RPMI7951 (cell line): Measurements from ENCODE around the gene MARCHF6. TPM values are rescaled to one million over a fixed set of nuclear protein-coding genes. Genes with fewer than 3 reads are reported as not detected.

Experiments
- DNase-seq: peaks from one replicate; pipeline ENCODE4 v3.0.0-alpha.2; 2012; ENCODE audit warnings: low read depth
- total RNA-seq: library from RNA; depleted of rRNA; stranded (reverse); fragments of >200 nt; shearing (Covaris generic); gene quantifications from 2 replicates; pipeline ENCODE4 v1.2.3, GENCODE V29; 2014; rRNA removed

MARCHF6 gene, protein sequence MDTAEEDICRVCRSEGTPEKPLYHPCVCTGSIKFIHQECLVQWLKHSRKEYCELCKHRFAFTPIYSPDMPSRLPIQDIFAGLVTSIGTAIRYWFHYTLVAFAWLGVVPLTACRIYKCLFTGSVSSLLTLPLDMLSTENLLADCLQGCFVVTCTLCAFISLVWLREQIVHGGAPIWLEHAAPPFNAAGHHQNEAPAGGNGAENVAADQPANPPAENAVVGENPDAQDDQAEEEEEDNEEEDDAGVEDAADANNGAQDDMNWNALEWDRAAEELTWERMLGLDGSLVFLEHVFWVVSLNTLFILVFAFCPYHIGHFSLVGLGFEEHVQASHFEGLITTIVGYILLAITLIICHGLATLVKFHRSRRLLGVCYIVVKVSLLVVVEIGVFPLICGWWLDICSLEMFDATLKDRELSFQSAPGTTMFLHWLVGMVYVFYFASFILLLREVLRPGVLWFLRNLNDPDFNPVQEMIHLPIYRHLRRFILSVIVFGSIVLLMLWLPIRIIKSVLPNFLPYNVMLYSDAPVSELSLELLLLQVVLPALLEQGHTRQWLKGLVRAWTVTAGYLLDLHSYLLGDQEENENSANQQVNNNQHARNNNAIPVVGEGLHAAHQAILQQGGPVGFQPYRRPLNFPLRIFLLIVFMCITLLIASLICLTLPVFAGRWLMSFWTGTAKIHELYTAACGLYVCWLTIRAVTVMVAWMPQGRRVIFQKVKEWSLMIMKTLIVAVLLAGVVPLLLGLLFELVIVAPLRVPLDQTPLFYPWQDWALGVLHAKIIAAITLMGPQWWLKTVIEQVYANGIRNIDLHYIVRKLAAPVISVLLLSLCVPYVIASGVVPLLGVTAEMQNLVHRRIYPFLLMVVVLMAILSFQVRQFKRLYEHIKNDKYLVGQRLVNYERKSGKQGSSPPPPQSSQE
- total RNA-seq: 18.7 and 22.3 TPM in 2 replicates

- DNase-seq: peak; percentile 88
These were observed at the start of gene MARCHF6 for GRCh38 chr5:10353241-10354047. Gene MARCHF6 (plus strand): TSS chr5:10353695. CDS start chr5:10353899, 204 bp downstream.

DNA sequence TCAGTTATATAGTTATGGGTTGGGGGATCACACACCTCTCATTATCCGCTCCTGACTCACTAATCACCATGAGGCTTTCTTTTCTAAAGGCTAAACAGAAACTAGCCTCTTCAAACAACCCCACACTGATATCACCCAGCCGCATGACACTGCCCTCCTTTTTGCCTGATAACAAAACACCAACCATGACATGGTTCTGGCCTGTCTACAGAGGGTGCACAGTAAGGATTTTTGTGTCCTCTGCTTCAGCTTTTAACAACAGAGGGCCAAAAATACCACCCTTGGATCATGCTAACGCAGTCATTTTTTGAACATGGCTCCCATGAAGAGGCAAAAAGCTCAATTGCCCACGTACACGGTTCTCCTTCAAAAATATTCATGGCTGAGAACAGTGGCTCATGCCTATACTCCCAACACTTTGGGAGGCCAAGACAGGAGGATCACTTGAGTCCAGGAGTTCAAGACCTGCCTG is 49.8 kb upstream of the MARCHF6 start:
- DNase-seq: no peak

DNA sequence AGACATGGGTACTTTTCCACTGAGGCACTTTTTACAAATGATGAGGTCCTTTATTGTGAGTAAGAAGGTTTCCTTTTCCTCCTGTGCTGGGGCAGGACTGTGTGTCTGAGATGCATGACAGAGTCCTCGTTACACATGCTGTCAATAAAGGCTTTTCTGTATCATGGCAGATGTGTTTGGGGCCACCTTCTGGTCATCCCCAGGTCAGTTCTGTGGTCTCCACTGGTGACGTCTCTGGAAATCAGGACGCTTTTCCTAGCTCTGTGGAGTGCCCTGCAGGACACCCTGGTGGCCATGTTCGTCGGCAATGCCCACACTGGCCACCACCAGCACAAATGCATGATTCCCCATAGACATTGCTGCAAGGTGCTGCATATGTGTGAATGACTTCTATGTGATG is 48.6 kb upstream of the MARCHF6 start:
- DNase-seq: no peak

GRCh38 chr5:10306114-10306513 is 47.4 kb upstream of the MARCHF6 start:
- no peak for DNase-seq

GRCh38 chr5:10306806-10307205 is 46.7 kb upstream of the MARCHF6 start:
- no peak for DNase-seq

DNA sequence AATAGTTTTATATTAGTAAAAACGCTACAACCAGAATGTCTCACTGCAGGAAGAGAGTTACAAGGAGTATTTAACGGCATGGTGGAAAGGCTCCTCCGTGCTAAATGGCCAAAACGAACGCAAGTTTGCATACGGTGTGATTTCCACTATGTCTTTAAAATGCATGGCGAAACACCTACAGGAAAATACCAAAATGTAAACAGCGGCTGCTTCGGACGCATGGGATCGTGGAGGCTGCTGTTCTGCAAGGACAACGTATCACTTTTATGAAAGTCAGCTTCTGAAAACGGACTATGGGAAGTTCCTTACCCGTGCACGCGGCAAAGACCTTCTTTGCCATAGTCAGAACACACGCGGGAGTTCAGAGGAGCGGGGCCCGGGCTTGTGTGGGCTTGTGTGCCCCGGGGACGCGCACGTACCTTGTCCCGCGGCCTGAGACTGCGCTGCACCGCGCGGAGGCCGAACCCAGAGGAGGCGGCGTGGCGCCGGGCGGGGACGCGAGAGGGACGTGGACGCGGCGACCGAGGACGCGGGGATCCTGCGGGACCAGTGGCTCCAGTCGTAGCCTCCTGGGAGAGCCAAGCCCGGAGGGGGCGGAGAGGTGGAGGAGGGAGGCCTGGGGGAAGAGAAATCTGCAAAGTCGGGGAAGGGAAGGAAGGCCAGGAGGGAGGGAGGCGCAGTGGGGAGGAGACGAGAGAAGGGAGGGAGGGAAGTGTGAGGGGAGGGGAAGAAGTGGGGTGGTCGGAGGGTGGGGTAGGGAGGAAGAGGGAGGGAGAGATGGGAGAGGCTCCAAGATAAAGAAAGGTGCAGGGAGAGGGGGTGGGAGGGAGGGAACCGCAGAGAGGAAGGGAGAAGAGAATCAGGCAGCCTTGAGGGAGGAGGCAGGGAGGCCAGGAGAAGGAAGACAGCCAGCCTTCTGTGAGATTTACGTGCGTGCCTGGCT is 46.0 kb upstream of the MARCHF6 start, which contains the start of gene CMBL:
CMBL (minus strand) TSS at position 697 of the 943 bp plus-strand sequence. CDS start 17,140 bp downstream, outside the sequence.
- peak; percentile 63 for DNase-seq

GRCh38 chr5:10308844-10309243 is 44.7 kb upstream of the MARCHF6 start:
- no peak for DNase-seq

GRCh38 chr5:10310066-10310779 is 43.3 kb upstream of the MARCHF6 start:
- peak; percentile 87 for DNase-seq

- DNase-seq: peak; percentile 66
These were observed 42.5 kb upstream of the MARCHF6 start for GRCh38 chr5:10310835-10311570.

- DNase-seq: no peak
These were observed 41.7 kb upstream of the MARCHF6 start for GRCh38 chr5:10311595-10312425.

- DNase-seq: no peak
These were observed 38.3 kb upstream of the MARCHF6 start for GRCh38 chr5:10315201-10315600.

- DNase-seq: no peak
These were observed 37.5 kb upstream of the MARCHF6 start for GRCh38 chr5:10315824-10316509.

GRCh38 chr5:10317825-10318682 is 35.4 kb upstream of the MARCHF6 start:
- peak; percentile 24 for DNase-seq

DNA sequence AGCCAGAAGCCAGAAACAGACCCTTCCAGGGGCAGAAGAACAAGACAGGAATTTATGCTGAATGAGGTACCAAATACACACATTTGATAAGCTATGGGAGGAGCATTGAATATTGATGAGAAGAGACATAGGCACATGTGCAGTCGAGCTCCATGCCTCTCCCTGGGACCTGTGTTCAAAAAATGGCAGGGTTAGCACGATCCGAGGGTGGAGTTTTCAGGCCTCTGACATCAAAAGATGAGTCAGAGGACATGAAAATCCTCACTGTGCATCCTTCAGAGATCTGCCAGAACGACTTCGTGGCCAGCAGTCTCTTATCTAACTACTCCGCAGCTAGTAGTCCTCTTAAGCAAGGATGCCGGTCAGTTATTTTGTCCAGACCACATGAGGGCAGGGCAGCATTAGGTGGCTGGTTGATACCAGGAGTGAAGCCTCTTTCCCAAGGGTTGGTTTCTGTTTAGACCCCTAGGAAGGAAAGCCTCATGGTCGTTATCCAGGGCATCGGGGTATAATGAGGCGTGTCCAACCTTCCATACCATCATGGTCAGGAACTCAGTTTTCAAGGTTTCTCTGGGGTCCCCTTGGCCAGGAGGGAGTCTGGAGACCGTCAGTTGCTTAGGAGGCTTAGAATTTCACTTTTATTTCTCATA is 34.2 kb upstream of the MARCHF6 start:
- DNase-seq: peak; percentile 66

DNA sequence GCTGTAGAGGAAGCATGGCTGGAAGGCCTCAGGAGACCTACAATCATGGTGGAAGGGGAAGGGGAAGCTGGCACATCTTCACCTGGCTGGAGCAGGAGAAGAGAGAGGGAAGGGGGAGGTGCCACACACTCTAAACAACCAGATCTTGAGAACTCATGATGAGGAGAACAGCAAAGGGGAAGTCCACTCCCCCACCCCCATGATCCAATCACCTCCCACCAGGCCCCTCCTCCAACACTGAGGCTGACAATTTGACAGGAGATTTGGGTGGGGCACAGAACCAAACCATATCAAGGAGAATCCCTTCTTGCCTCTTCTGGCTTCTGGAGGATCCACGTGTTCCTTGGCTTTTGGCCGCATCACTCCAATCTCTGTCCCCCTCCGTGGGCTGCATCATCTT is 32.7 kb upstream of the MARCHF6 start:
- no peak for DNase-seq

DNA sequence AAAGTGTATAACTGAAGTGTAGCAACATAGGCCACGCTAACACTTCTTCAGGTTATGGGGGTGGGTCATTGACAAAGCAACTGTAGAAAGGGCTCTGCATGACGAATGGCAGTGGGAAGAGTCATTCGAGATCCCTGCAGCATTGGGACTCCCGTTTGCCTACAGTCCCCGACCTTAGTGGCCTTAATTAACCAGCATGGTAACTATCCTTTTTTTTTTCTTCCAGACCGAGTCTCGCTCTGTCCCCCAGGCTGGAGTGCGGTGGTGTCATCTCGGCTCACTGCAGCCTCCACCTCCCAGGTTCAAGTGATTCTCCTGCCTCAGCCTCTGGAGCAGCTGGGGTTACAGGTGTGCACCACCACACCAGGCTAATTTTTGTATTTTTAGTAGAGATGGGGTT is 31.6 kb upstream of the MARCHF6 start:
- no peak for DNase-seq
